ENCODE data around the gene AHCYL2. TPM values are rescaled to one million over a fixed set of nuclear protein-coding genes. Genes with fewer than 3 reads are reported as not detected.

Gene AHCYL2
- total and polyA plus RNA-seq, 2 donors (not counting 1 experiment from before 2014, with no cell fraction given) = 8.8 to 26.2 TPM

DNA sequence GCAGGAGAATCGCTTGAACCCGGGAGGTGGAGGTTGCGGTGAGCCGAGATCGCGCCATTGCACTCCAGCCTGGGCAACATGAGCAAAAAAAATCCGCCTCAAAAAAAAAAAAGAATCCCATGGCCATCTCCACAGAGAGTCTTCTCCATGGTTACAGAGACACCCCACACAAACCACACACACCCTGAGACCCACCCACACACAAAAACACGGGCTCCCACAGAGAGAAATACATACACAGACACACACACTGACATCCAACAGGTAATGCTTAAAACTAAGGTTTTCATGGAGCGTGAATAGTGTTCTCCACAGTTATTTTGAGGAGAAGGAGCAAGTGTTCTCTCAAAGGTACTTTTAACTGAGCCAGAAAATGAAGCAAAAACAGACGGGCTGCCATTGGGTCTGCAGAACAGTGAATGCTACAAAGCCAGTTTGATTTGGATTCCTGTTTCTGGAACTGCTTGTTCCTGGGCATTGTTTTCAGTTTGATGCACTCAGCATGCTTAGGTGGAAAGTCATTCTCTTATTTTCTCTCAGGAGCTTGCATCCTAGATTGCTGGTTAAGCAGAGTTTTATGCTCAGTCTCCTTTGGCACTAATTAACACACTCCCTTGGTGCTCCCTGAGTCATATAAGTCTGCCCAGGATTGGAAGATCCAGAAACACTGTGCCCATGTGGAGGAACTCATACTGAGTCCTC is 15.4 kb downstream of the AHCYL2 start:
- no peak overlapping the region for H3K4me3 Mint-ChIP-seq
- no peak overlapping the region for H3K4me2 ChIP-seq (replicated peaks; ENCODE audit: low read depth, low read length, poor library complexity, severe bottlenecking)
- H3K27ac Mint-ChIP-seq = no peak overlapping the region
- WGBS (ENCODE audit: insufficient coverage) = 98% methylated on average over 9 of the region's 10 CpGs
- intact Hi-C loops (cut with micrococcal nuclease) = no loop called here
- H3K4me1 ChIP-seq (ENCODE audit: control insufficient read depth in 2 of 2, insufficient read depth in 2 of 2, low read length in 2 of 2) = peaks cover 0 to 4% of the 10 kb centered on the region in 2 donors
- H3K9ac ChIP-seq (ENCODE audit: low read length) = no peak overlapping the region
- no peak for ATAC-seq (ENCODE audit: low read depth)
- TF ChIP-seq, protein P1, sequence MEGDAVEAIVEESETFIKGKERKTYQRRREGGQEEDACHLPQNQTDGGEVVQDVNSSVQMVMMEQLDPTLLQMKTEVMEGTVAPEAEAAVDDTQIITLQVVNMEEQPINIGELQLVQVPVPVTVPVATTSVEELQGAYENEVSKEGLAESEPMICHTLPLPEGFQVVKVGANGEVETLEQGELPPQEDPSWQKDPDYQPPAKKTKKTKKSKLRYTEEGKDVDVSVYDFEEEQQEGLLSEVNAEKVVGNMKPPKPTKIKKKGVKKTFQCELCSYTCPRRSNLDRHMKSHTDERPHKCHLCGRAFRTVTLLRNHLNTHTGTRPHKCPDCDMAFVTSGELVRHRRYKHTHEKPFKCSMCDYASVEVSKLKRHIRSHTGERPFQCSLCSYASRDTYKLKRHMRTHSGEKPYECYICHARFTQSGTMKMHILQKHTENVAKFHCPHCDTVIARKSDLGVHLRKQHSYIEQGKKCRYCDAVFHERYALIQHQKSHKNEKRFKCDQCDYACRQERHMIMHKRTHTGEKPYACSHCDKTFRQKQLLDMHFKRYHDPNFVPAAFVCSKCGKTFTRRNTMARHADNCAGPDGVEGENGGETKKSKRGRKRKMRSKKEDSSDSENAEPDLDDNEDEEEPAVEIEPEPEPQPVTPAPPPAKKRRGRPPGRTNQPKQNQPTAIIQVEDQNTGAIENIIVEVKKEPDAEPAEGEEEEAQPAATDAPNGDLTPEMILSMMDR (IDR thresholded peaks at IDR 0.05) = no peak
- TF ChIP-seq EZH2 (IDR thresholded peaks at IDR 0.05; ENCODE audit: borderline replicate concordance, insufficient read depth, low read depth, low read length, poor library complexity, severe bottlenecking) = no peak
- no peaks in the 10 kb centered on the region for H3K27me3 ChIP-seq (replicated peaks in 1 of 4; ENCODE audit: control extremely low read depth in 1 of 4, control insufficient read depth in 3 of 4, insufficient read depth in 4 of 4, low read length in 3 of 4)
- H3K4me3 ChIP-seq (ENCODE audit: control extremely low read depth in 1 of 5, extremely low read depth in 1 of 5, insufficient read depth in 1 of 5, low read depth in 2 of 5, low read length in 4 of 5) = no peak overlapping the region
- no peak overlapping the region for H3K27ac ChIP-seq (ENCODE audit: low read length in 2 of 2)
- DNase-seq = no peak
- no peak overlapping the region for H2AFZ ChIP-seq (ENCODE audit: insufficient read depth, low read depth, low read length, poor library complexity, severe bottlenecking)
- H3K36me3 ChIP-seq (replicated peaks in 1 of 2; ENCODE audit: control extremely low read depth in 1 of 2, control insufficient read depth in 1 of 2, extremely low read depth in 1 of 2, insufficient read depth in 2 of 2, low read length in 1 of 2) = no peaks in the 10 kb centered on the region
- no peaks in the 10 kb centered on the region for H3K9me3 ChIP-seq (ENCODE audit: control extremely low read depth in 1 of 3, control insufficient read depth in 2 of 3, insufficient read depth in 1 of 3, low read length in 2 of 3)
- ChIA-PET POLR2A (no interaction called here), CTCF (interaction anchor here (1.5 kb wide), 1 partner anchor 22 kb away, joined by 6 read pairs; no protein-coding TSS in a partner anchor)
- no peaks in the 10 kb centered on the region for H3K27me3 Mint-ChIP-seq
- H4K20me1 ChIP-seq (ENCODE audit: control insufficient read depth, insufficient read depth, low read length, poor library complexity, severe bottlenecking) = peaks cover 7% of the 10 kb centered on the region
- peaks cover 42% of the 10 kb centered on the region for H3K79me2 ChIP-seq (ENCODE audit: control insufficient read depth, insufficient read depth, low read length)
- H3K4me1 Mint-ChIP-seq = peaks cover 7% of the 10 kb centered on the region
- H3K9me3 Mint-ChIP-seq (ENCODE audit: insufficient read depth) = peaks cover under 1% of the 10 kb centered on the region

DNA sequence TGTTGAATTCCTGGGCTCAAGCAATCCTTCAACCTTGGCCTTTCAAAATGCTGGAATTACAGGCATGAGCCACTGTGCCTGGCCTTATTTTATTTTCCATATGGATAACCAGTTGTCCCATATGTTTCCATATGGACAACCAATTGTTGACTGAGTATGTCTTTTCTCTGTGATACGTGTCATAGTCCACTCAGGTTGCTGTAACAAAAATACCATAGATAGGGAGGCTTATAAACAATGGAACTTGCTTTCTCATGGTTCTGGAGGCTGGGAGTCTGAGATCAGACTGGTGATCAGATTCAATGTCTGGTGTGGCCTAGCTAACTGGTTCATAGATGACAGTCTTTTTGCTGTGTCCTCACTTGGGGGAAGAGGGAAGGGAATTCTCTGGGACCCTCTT is 19.4 kb downstream of the AHCYL2 start:
- intact Hi-C loops (cut with micrococcal nuclease) = no loop called here
- no peaks in the 10 kb centered on the region for H3K36me3 ChIP-seq (replicated peaks in 1 of 2; ENCODE audit: control extremely low read depth in 1 of 2, control insufficient read depth in 1 of 2, extremely low read depth in 1 of 2, insufficient read depth in 2 of 2, low read length in 1 of 2)
- no peak overlapping the region for H3K4me3 ChIP-seq (ENCODE audit: control extremely low read depth in 1 of 5, extremely low read depth in 1 of 5, insufficient read depth in 1 of 5, low read depth in 2 of 5, low read length in 4 of 5)
- H3K9me3 ChIP-seq (ENCODE audit: control extremely low read depth in 1 of 3, control insufficient read depth in 2 of 3, insufficient read depth in 1 of 3, low read length in 2 of 3) = no peaks in the 10 kb centered on the region
- Mint-ChIP-seq H3K9me3 (ENCODE audit: insufficient read depth) (peaks cover 2% of the 10 kb centered on the region), H3K4me1 (peaks cover 4% of the 10 kb centered on the region), H3K27ac (no peak overlapping the region), H3K27me3 (no peaks in the 10 kb centered on the region), H3K4me3 (no peak overlapping the region)
- DNase-seq = no peak
- no peak for ATAC-seq (ENCODE audit: low read depth)
- peaks cover 27% of the 10 kb centered on the region for H3K79me2 ChIP-seq (ENCODE audit: control insufficient read depth, insufficient read depth, low read length)
- no peak overlapping the region for H3K27ac ChIP-seq (ENCODE audit: low read length in 2 of 2)
- H3K4me1 ChIP-seq (ENCODE audit: control insufficient read depth in 2 of 2, insufficient read depth in 2 of 2, low read length in 2 of 2) = peaks cover 0 to 2% of the 10 kb centered on the region in 2 donors
- H3K27me3 ChIP-seq (replicated peaks in 1 of 4; ENCODE audit: control extremely low read depth in 1 of 4, control insufficient read depth in 3 of 4, insufficient read depth in 4 of 4, low read length in 3 of 4) = no peaks in the 10 kb centered on the region
- no peak overlapping the region for H2AFZ ChIP-seq (ENCODE audit: insufficient read depth, low read depth, low read length, poor library complexity, severe bottlenecking)
- no CpG with 5 or more reads among the region's 1 CpG for WGBS (ENCODE audit: insufficient coverage)
- H3K9ac ChIP-seq (ENCODE audit: low read length) = no peak overlapping the region
- TF ChIP-seq, protein P1 (IDR thresholded peaks at IDR 0.05) = no peak
- TF ChIP-seq EZH2 (IDR thresholded peaks at IDR 0.05; ENCODE audit: borderline replicate concordance, insufficient read depth, low read depth, low read length, poor library complexity, severe bottlenecking) = no peak
- CTCF ChIA-PET = no interaction called here
- POLR2A ChIA-PET = no interaction called here
- no peak overlapping the region for H3K4me2 ChIP-seq (replicated peaks; ENCODE audit: low read depth, low read length, poor library complexity, severe bottlenecking)
- peaks cover 7% of the 10 kb centered on the region for H4K20me1 ChIP-seq (ENCODE audit: control insufficient read depth, insufficient read depth, low read length, poor library complexity, severe bottlenecking)

All from B cell (primary cell).